Testis (tissue), 3 donors: Measurements from ENCODE around the gene PRKAA1. TPM values are rescaled to one million over a fixed set of nuclear protein-coding genes. Genes with fewer than 3 reads are reported as not detected.
A peak's percentile ranks its signal among the peaks of the same experiment; 100 is the strongest.

ENCODE experiments used
- DNase-seq: peaks from one replicate; pipeline ENCODE4 v3.0.0-alpha.2; 2019
- H3K27ac ChIP-seq, 2 donors: fragments of 200-600 bp; sonication (generic); one replicate each; pipeline ENCODE4 v1.5.1; 2019
- H3K27me3 ChIP-seq: fragments of 200-600 bp; sonication (generic); one replicate; pipeline ENCODE4 v1.5.1; 2019
- H3K36me3 ChIP-seq: fragments of 200-600 bp; sonication (generic); one replicate; pipeline ENCODE4 v1.5.1; 2017; ENCODE audit warnings: low read depth; ENCODE audit errors: missing control alignments
- H3K4me1 ChIP-seq: fragments of 200-600 bp; sonication (generic); one replicate; pipeline ENCODE4 v1.5.1; 2019
- H3K4me3 ChIP-seq, 2 donors: fragments of 200-600 bp; sonication (generic); one replicate each; pipeline ENCODE4 v1.5.1; 2017 to 2019
- H3K9me3 ChIP-seq: fragments of 200-600 bp; sonication (generic); one replicate; pipeline ENCODE4 v1.5.1; 2017
- CTCF ChIP-seq, 3 experiments: fragments of 450-650 bp in 2 of 3; fragments of 200-600 bp in 1 of 3; sonication (generic) in 1 of 3; IDR thresholded peaks; one replicate each; pipeline ENCODE4 v1.5.1; 2016 to 2019; ENCODE audit warnings: antibody characterized with exemption in 3 of 3, mild to moderate bottlenecking in 2 of 3, moderate library complexity in 1 of 3
- POLR2A ChIP-seq: fragments of 450-650 bp; IDR thresholded peaks from one replicate; pipeline ENCODE4 v1.6.1; 2017; ENCODE audit warnings: antibody characterized with exemption, mild to moderate bottlenecking, moderate library complexity
- WGBS, 2 donors: methylation state at CpG; one replicate each; pipeline ENCODE4 v1.1.5; 2018; 5-methylcytosine and 5-hydroxymethylcytosine counted together
- intact Hi-C: fragments of 100-400 bp; cut with DNase I; formaldehyde crosslinking; loops from one replicate; pipeline ENCODE4 v1.15.1; 2023; ENCODE audit warnings: low total_unique reads
- polyA plus RNA-seq: library from polyadenylated mRNA; stranded (reverse); fragments of 350-450 nt; fragmentation: Illumina TruSeq; extraction: RNeasy Lipid Tissue Mini Kit (QIAGEN cat#74804); gene quantifications from one replicate; pipeline ENCODE4 v1.2.3, GENCODE V29; 2014; ENCODE audit warnings: low read depth, low replicate concordance; ENCODE audit not compliant: insufficient read depth
- total RNA-seq, 2 donors: library from RNA; depleted of rRNA; stranded (reverse); fragments of >200 nt; gene quantifications; one replicate each; pipeline ENCODE4 v1.2.3, GENCODE V29; 2016

The PRKAA1 gene
- total and polyA plus RNA-seq, 3 donors from 2014 or later, result 81.7 to 144 (median 92.8) TPM

GRCh38 chr5:40736103-40736875 lies 61.9 kb downstream of the PRKAA1 start:
- Histone ChIP-seq H3K36me3 (no peaks in the 10 kb centered on the region), H3K27me3 (no peaks in the 10 kb centered on the region), H3K4me1 (no peaks in the 10 kb centered on the region), H3K9me3 (no peaks in the 10 kb centered on the region), H3K27ac (no peak overlapping the region), H3K4me3 (no peak overlapping the region)
- no peak for DNase-seq
- intact Hi-C loops, result no loop called here
- WGBS, 2 donors, result 24 to 36% methylated on average over 1 of the region's 1 CpG
- TF ChIP-seq POLR2A, result no peak
- peak; percentile 48 to 62 (median 51) for TF ChIP-seq CTCF (IDR thresholded peaks at IDR 0.05)

- Histone ChIP-seq H3K9me3 (no peaks in the 10 kb centered on the region), H3K36me3 (no peaks in the 10 kb centered on the region), H3K4me3 (no peak overlapping the region), H3K27me3 (no peaks in the 10 kb centered on the region), H3K27ac (no peak overlapping the region), H3K4me1 (no peaks in the 10 kb centered on the region)
- DNase-seq, result no peak
- no peak for TF ChIP-seq CTCF (IDR thresholded peaks at IDR 0.05)
- TF ChIP-seq POLR2A, result no peak
- intact Hi-C loops, result no loop called here
Measured at GRCh38 chr5:40735609-40736008, 62.6 kb downstream of the PRKAA1 start.

- no peak overlapping the region for H3K4me3 ChIP-seq
- TF ChIP-seq CTCF (IDR thresholded peaks at IDR 0.05) (no peak), POLR2A (no peak)
- no peaks in the 10 kb centered on the region for H3K9me3 ChIP-seq
- no peaks in the 10 kb centered on the region for H3K27me3 ChIP-seq
- 90 to 92% methylated on average over 2 of the region's 2 CpGs for WGBS, 2 donors
- no peak for DNase-seq
- no peak overlapping the region for H3K27ac ChIP-seq
- no peaks in the 10 kb centered on the region for H3K4me1 ChIP-seq
- intact Hi-C loops, result no loop called here
- H3K36me3 ChIP-seq, result no peaks in the 10 kb centered on the region
Measured at GRCh38 chr5:40734986-40735385, 63.2 kb downstream of the PRKAA1 start.

GRCh38 chr5:40733879-40734563 lies 64.2 kb downstream of the PRKAA1 start:
- no peak overlapping the region for H3K27ac ChIP-seq
- no peak for DNase-seq

More at GRCh38 chr5:40733879-40734563, 64.2 kb downstream of the PRKAA1 start:
- Histone ChIP-seq H3K27me3 (no peaks in the 10 kb centered on the region), H3K36me3 (no peaks in the 10 kb centered on the region), H3K9me3 (no peaks in the 10 kb centered on the region), H3K4me3 (no peak overlapping the region), H3K4me1 (no peaks in the 10 kb centered on the region)
- intact Hi-C loops, result no loop called here
- TF ChIP-seq CTCF (IDR thresholded peaks at IDR 0.05) (no peak), POLR2A (no peak)
- WGBS, 2 donors, result 35 to 38% methylated on average over 3 of the region's 3 CpGs
